BJ (cell line): Measurements from ENCODE around the gene RAMP1. TPM values are rescaled to one million over a fixed set of nuclear protein-coding genes. Genes with fewer than 3 reads are reported as not detected.

Source experiments
- CTCF ChIA-PET: fragments of 350-600 bp; formaldehyde crosslinking; extraction: SDS; loops from one replicate; lab custom pipeline; 2021; ENCODE audit warnings: antibody characterized with exemption, inconsistent platforms; lab: Yijun Ruan, JAX
- POLR2A ChIA-PET: fragments of 300-600 bp; sonication (Branson Sonifier 250); formaldehyde crosslinking; extraction: SDS; loops from one replicate; lab custom pipeline; 2021; ENCODE audit warnings: antibody characterized with exemption; lab: Charles Lee
- DNase-seq: peaks from one replicate; pipeline ENCODE4 v3.0.0-alpha.2; 2011; ENCODE audit warnings: low read depth
- H3K27me3 ChIP-seq: 2 replicates; pipeline ENCODE4 v1.6.0; 2011; ENCODE audit warnings: low read length; ENCODE audit not compliant: control insufficient read depth, insufficient read depth
- H3K36me3 ChIP-seq: 2 replicates; pipeline ENCODE4 v1.5.1; 2011; ENCODE audit warnings: low read length; ENCODE audit not compliant: control insufficient read depth, insufficient read depth
- H3K4me3 ChIP-seq: 2 replicates; pipeline ENCODE4 v1.5.1; 2011; ENCODE audit warnings: low read depth, mild to moderate bottlenecking, control low read depth, low read length
- polyA plus RNA-seq: library from polyadenylated mRNA; depleted of rRNA; stranded (reverse); fragments of >200 nt; gene quantifications from 2 replicates; pipeline ENCODE4 v1.2.3, GENCODE V29; 2011
- TF ChIP-seq, protein P1 (sequence below): IDR thresholded peaks from 2 replicates; pipeline ENCODE4 v1.5.1; 2011; ENCODE audit warnings: low read depth, mild to moderate bottlenecking, control low read depth, inconsistent platforms, low read length, moderate library complexity; ENCODE audit not compliant: insufficient read depth

Gene RAMP1
- polyA plus RNA-seq, 1 experiment, result 10.8 TPM

DNA sequence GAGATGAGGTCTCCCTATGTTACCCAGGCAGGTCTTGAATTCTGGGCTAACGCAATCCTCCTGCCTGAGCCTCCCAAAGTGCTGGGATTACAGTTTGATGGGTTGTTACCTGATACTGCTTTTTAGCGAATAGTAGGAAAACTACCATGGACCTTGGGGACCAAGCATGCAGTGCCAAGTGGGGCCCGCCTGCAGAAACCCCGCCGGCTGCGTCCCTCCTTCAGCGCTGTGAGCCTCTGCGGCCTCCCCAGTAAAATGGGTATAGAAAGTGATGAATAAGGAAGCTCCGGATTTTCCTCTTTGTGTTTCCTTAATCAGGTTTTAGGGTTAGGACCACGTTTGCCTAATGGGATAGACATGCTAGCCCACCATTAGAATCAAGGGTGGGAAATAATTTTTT is 30.4 kb downstream of the RAMP1 start:
- no peak for DNase-seq
- H3K36me3 ChIP-seq, result no peaks in the 10 kb centered on the region
- no peaks in the 10 kb centered on the region for H3K27me3 ChIP-seq
- no peak overlapping the region for H3K4me3 ChIP-seq
- POLR2A ChIA-PET, result no interaction called here
- CTCF ChIA-PET, result interaction anchor here (1.0 to 2.4 kb wide), 3 partner anchors 13 to 377 kb away, joined by 3 to 4 read pairs (median 3); no protein-coding TSS in a partner anchor
- TF ChIP-seq, protein P1, sequence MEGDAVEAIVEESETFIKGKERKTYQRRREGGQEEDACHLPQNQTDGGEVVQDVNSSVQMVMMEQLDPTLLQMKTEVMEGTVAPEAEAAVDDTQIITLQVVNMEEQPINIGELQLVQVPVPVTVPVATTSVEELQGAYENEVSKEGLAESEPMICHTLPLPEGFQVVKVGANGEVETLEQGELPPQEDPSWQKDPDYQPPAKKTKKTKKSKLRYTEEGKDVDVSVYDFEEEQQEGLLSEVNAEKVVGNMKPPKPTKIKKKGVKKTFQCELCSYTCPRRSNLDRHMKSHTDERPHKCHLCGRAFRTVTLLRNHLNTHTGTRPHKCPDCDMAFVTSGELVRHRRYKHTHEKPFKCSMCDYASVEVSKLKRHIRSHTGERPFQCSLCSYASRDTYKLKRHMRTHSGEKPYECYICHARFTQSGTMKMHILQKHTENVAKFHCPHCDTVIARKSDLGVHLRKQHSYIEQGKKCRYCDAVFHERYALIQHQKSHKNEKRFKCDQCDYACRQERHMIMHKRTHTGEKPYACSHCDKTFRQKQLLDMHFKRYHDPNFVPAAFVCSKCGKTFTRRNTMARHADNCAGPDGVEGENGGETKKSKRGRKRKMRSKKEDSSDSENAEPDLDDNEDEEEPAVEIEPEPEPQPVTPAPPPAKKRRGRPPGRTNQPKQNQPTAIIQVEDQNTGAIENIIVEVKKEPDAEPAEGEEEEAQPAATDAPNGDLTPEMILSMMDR, result no peak

DNA sequence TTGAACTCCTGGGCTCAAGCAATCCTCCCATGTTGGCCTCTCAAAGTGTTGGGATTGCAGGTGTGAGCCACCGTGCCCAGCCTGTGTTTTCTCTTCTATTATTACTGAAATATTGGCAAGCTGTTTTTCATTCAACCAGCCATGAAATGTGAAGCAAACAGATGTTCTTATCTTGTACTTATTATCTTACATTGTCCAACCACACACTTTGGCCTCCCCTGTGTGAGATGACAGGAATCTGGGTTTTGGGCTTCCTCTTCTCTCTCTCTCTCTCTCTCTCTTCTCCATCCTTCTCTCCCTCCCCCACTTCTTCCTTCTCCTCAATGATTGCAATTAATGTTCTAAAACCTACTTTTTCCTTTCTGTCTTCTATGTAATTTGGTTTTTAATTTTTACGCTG is 33.1 kb downstream of the RAMP1 start:
- CTCF ChIA-PET, result no interaction called here
- POLR2A ChIA-PET, result no interaction called here
- TF ChIP-seq, protein P1, result no peak
- Histone ChIP-seq H3K4me3 (no peak overlapping the region), H3K36me3 (no peaks in the 10 kb centered on the region), H3K27me3 (no peaks in the 10 kb centered on the region)
- no peak for DNase-seq

DNA sequence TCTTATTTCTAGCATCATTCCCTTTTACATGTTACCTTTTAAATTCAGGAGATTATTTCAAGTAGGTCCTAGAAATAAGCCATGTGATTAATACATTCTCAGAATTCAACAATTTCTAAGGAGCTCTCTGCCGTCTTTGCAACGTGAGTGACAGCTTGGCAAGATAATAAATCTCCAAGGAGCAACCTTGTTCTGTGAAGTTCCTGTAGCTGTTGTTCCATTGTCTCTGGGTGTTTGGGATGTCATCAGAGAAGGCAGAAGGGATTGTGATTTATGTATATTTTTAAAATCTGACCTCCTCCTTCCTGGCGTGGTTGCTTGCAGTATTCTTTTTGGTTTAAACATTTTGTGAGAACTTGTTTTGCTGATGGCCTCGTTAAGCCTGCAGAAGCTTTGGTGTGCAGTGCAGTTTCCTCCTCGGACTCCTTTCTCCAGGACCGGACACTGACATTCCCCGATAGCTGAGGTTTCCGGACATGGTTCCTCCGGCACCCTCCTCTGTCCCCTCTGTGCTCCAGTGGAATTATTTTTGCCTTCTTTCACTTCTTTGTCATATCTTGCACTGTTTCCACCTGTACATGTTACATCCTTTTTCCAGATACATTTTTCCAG is 33.7 kb downstream of the RAMP1 start:
- CTCF ChIA-PET, result no interaction called here

DNA sequence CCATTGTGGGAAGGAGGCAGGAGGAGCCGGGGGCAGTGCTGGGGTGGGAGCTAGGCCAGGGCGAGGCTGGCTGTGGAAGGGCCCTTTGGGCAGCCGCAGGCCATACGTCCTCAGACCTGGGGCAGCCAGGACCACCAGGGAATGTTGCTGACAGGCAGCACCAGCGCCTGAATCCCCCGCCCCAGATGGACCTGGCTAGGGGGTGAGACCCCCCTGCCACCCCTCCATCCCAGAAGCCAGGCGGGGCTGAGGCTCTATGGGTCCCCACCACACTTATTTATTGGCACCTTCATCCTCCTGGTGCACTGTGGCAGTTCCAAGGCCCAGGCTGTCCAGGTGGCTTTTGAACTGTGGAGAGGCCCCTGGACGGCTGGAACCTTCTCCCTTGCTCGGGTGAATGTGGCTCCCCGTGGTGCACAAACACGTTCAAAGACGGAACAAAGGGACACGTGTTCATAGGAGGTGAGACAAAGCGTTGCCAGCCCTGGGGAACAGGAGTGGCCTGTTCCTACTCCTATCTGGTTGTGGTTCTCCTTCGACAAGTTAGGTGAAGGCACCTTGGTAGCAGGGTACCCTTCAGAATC is 35.1 kb downstream of the RAMP1 start:
- H3K27me3 ChIP-seq, result no peaks in the 10 kb centered on the region
- ChIA-PET CTCF (no interaction called here), POLR2A (no interaction called here)
- no peak overlapping the region for H3K4me3 ChIP-seq
- TF ChIP-seq, protein P1, result no peak
- no peaks in the 10 kb centered on the region for H3K36me3 ChIP-seq
- no peak for DNase-seq

More for the DNA sequence above, 33.7 kb downstream of the RAMP1 start:
- H3K36me3 ChIP-seq, result no peaks in the 10 kb centered on the region
- TF ChIP-seq, protein P1, result no peak
- POLR2A ChIA-PET, result no interaction called here
- no peaks in the 10 kb centered on the region for H3K27me3 ChIP-seq
- H3K4me3 ChIP-seq, result no peak overlapping the region
- no peak for DNase-seq

DNA sequence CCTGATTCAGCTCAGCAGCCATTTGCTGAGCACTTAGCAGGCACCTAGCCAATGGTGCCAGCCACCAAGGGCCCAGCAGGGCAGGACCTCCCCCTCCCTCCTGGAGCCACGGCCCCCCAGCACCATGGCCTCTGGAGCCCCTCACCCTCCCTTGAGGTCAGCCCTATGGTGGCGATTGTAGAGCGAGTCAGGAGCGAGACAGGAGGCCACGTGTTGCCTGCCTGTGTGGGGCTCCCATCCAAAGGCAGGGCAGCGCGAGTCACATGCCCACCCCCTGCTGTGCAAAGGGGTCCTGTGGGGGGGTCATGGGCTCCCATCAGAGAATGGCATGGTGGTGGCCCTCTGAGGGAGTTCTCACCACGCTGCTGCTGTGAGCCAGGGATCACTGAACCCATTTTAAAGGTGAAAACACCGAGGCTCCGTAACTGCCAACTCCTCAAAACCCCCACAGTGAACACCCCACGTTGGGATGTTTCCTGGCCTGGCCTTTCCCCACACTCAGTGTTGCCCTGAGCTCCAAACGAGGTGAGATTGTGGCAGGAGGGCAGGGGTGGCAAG is 35.6 kb downstream of the RAMP1 start:
- ChIA-PET POLR2A (no interaction called here), CTCF (no interaction called here)
- Histone ChIP-seq H3K4me3 (no peak overlapping the region), H3K27me3 (no peaks in the 10 kb centered on the region), H3K36me3 (no peaks in the 10 kb centered on the region)
- DNase-seq, result no peak
- TF ChIP-seq, protein P1, result no peak
